HCT116 (cell line): ENCODE results near the gene RRM1. TPM values are rescaled to one million over a fixed set of nuclear protein-coding genes. Genes with fewer than 3 reads are reported as not detected.

Experiments
- ATAC-seq: fragments of 200-7000 bp; cut with Tn5 transposase; 2 replicates; pipeline ENCODE4 v1.9.1; 2020; ENCODE audit warnings: mild to moderate bottlenecking, moderate library complexity
- BruUV-seq: library from RNA; stranded (reverse); fragments of 400-500 nt; replicated peaks from 2 replicates; lab custom pipeline; 2021; lab: Mats Ljungman, UMichigan
- CTCF ChIA-PET: fragments of 300-600 bp; sonication (Branson Sonifier 250); formaldehyde crosslinking; loops from one replicate; lab custom pipeline; 2021; ENCODE audit warnings: antibody characterized with exemption; lab: Charles Lee
- POLR2A ChIA-PET: fragments of 300-600, 350-600 bp; sonication (Branson Sonifier 250); formaldehyde crosslinking; loops from one replicate; lab custom pipeline; 2021; ENCODE audit warnings: antibody characterized with exemption; lab: Charles Lee
- RAD21 ChIA-PET, 2 experiments: fragments of 300-600 bp; sonication (Branson Sonifier 250); formaldehyde crosslinking; loops; one replicate each; lab custom pipeline; 2023; ENCODE audit warnings: low total read pairs in 2 of 2; ENCODE audit not compliant: uncharacterized antibody in 2 of 2, unreplicated experiment in 2 of 2, low non-redundant PET in 1 of 2; lab: Charles Lee
- DNase-seq: peaks from one replicate; pipeline ENCODE4 v3.0.0-alpha.2; 2010; ENCODE audit warnings: low read depth, low spot score
- H2AFZ ChIP-seq: fragments of 200-600 bp; shearing (Covaris generic), sonication (generic); 2 replicates; pipeline ENCODE4 v1.6.1; 2017; ENCODE audit warnings: low read depth, mixed run types, mixed read lengths, antibody characterized with exemption, low read length; ENCODE audit not compliant: poor library complexity, severe bottlenecking
- H3K27ac ChIP-seq: 2 replicates; pipeline ENCODE4 v1.5.1; 2012; ENCODE audit warnings: low read depth, low read length
- H3K27me3 ChIP-seq: fragments of 200-600 bp; sonication (generic); 2 replicates; pipeline ENCODE4 v1.6.1; 2016; ENCODE audit warnings: mixed run types, low read length, mixed read lengths; ENCODE audit not compliant: insufficient read depth
- H3K36me3 ChIP-seq, 2 experiments: fragments of 200-500 bp in 1 of 2; fragments of 200-600 bp in 1 of 2; sonication (Bioruptor generic) in 1 of 2; sonication (generic) in 1 of 2; 2 replicates each; pipeline versions ENCODE4 v1.5.1 to v1.6.1; 2014 to 2016; ENCODE audit warnings: low read length in 2 of 2, inconsistent platforms in 1 of 2, mixed read lengths in 1 of 2, mixed run types in 1 of 2; ENCODE audit not compliant: insufficient read depth in 2 of 2, control insufficient read depth in 1 of 2
- H3K4me1 ChIP-seq, 2 experiments: fragments of 200-600 bp in 1 of 2; sonication (generic) in 1 of 2; 2 replicates each; pipeline versions ENCODE4 v1.5.1 to v1.6.1; 2012 to 2017; ENCODE audit warnings: low read length in 2 of 2, inconsistent platforms in 1 of 2, mild to moderate bottlenecking in 1 of 2, mixed read lengths in 1 of 2, mixed run types in 1 of 2, moderate library complexity in 1 of 2; ENCODE audit not compliant: insufficient read depth in 2 of 2, control insufficient read depth in 1 of 2
- H3K4me2 ChIP-seq: fragments of 200-600 bp; sonication (generic); 2 replicates; pipeline ENCODE4 v1.6.1; 2017; ENCODE audit warnings: mixed run types, low read length, mixed read lengths
- H3K4me3 ChIP-seq, 2 experiments: fragments of 200-600 bp in 1 of 2; sonication (generic) in 1 of 2; replicated peaks in 1 of 2; 2 replicates each; pipeline ENCODE4 v1.5.1; 2011 to 2016; ENCODE audit warnings: low read length in 2 of 2, control low read depth in 1 of 2, low read depth in 1 of 2, mild to moderate bottlenecking in 1 of 2, mixed read lengths in 1 of 2, mixed run types in 1 of 2
- H3K79me2 ChIP-seq: fragments of 200-600 bp; sonication (generic); 2 replicates; pipeline ENCODE4 v1.6.1; 2017; ENCODE audit warnings: mild to moderate bottlenecking, mixed run types, low read length, moderate library complexity, mixed read lengths; ENCODE audit not compliant: insufficient read depth
- H3K9ac ChIP-seq: fragments of 200-600 bp; sonication (generic); 2 replicates; pipeline ENCODE4 v1.6.1; 2016; ENCODE audit warnings: low read length, mixed read lengths
- H3K9me2 ChIP-seq: fragments of 200-600 bp; sonication (generic), shearing (Covaris generic); 2 replicates; pipeline ENCODE4 v1.6.1; 2017; ENCODE audit warnings: mixed run types, mild to moderate bottlenecking, moderate library complexity; ENCODE audit not compliant: insufficient read depth
- H3K9me3 ChIP-seq, 2 experiments: fragments of 200-500 bp in 1 of 2; fragments of 200-600 bp in 1 of 2; sonication (Bioruptor generic) in 1 of 2; sonication (generic) in 1 of 2; 2 replicates each; pipeline ENCODE4 v1.6.1; 2014 to 2017; ENCODE audit warnings: low read length in 2 of 2, mixed read lengths in 2 of 2, inconsistent platforms in 1 of 2, low read depth in 1 of 2, mild to moderate bottlenecking in 1 of 2, mixed run types in 1 of 2, moderate library complexity in 1 of 2; ENCODE audit not compliant: control insufficient read depth in 1 of 2, insufficient read depth in 1 of 2
- H4K20me1 ChIP-seq: fragments of 200-600 bp; sonication (generic), shearing (Covaris generic); 2 replicates; pipeline ENCODE4 v1.6.1; 2017; ENCODE audit warnings: mixed run types, mild to moderate bottlenecking, moderate library complexity; ENCODE audit not compliant: insufficient read depth
- ATF3 ChIP-seq: IDR thresholded peaks from 2 replicates; pipeline ENCODE4 v1.6.1; 2012
- CBX3 ChIP-seq: IDR thresholded peaks from 2 replicates; pipeline ENCODE4 v1.6.1; 2012; ENCODE audit warnings: low read depth
- CEBPB ChIP-seq: IDR thresholded peaks from 2 replicates; pipeline ENCODE4 v1.6.1; 2012; ENCODE audit warnings: low read depth
- MAX ChIP-seq: IDR thresholded peaks from 2 replicates; pipeline ENCODE4 v1.6.1; 2012
- POLR2A ChIP-seq: IDR thresholded peaks from 2 replicates; pipeline ENCODE4 v1.7.0; 2011; ENCODE audit warnings: borderline replicate concordance; ENCODE audit not compliant: insufficient read depth, insufficient read length; ENCODE audit errors: extremely low read depth
- REST ChIP-seq: IDR thresholded peaks from 2 replicates; pipeline ENCODE4 v1.6.1; 2012; ENCODE audit warnings: low read depth
- ZFX ChIP-seq: fragments of 450-650 bp; IDR thresholded peaks from 2 replicates; pipeline ENCODE4 v1.6.1; 2017
- ZNF274 ChIP-seq: fragments of 200-500 bp; sonication (Bioruptor generic); IDR thresholded peaks from 2 replicates; pipeline ENCODE4 v1.6.1; 2014; ENCODE audit warnings: mild to moderate bottlenecking, low read depth, low read length, inconsistent platforms
- intact Hi-C: fragments of 100-400 bp; cut with micrococcal nuclease; formaldehyde crosslinking; loops from 2 replicates; pipeline ENCODE4 v1.10.0; 2022
- total RNA-seq: library from RNA; stranded (reverse); gene quantifications from one replicate; pipeline ENCODE4 v1.2.1, GENCODE V29; 2021; ENCODE audit not compliant: unreplicated experiment

RRM1 gene
- total RNA-seq, 1 experiment from 2014 or later, result 134 TPM

- TF ChIP-seq CBX3 (no peak), REST (no peak), MAX (no peak), ATF3 (no peak), POLR2A (no peak), CEBPB (no peak), ZFX (no peak), ZNF274 (no peak)
- H3K9me2 ChIP-seq, result no peaks in the 10 kb centered on the region
- H3K9ac ChIP-seq, result no peak overlapping the region
- intact Hi-C loops, result no loop called here
- peaks cover 2% of the 10 kb centered on the region; the same call in 1 of the 2 replicates for H3K79me2 ChIP-seq
- DNase-seq (no peak), ATAC-seq (no peak)
- RAD21 ChIA-PET, result no interaction called here
- CTCF ChIA-PET, result no interaction called here
- POLR2A ChIA-PET, result no interaction called here
- peaks cover 6% of the 10 kb centered on the region for H4K20me1 ChIP-seq
- peaks cover 27 to 39% of the 10 kb centered on the region in 2 experiments for H3K36me3 ChIP-seq
- no peak overlapping the region for H3K27ac ChIP-seq
- no peaks in the 10 kb centered on the region for H3K27me3 ChIP-seq
- H3K4me1 ChIP-seq, result no peaks in the 10 kb centered on the region
- H3K4me3 ChIP-seq, result no peak overlapping the region
- H3K4me2 ChIP-seq, result no peak overlapping the region
- no peak overlapping the region for H2AFZ ChIP-seq
- no TSS peak for BruUV-seq
- H3K9me3 ChIP-seq, result no peaks in the 10 kb centered on the region
Measured at GRCh38 chr11:4118107-4118506, 23.5 kb downstream of the RRM1 start.
